Keratinocyte (primary cell): Measurements from ENCODE around the gene ATXN2L. TPM values are rescaled to one million over a fixed set of nuclear protein-coding genes. Genes with fewer than 3 reads are reported as not detected.
"Not testable (repeated sequence)": the region's sequence is repeated elsewhere in the genome, so short reads cannot be mapped to it uniquely, and the experiment has no call there.

ENCODE experiments used
- DNase-seq: peaks from one replicate; pipeline ENCODE4 v3.0.0-alpha.2; 2011; ENCODE audit warnings: low read depth, missing footprints, low spot score
- FAIRE-seq: peaks from 2 replicates; lab custom pipeline; 2011; peaks lifted over from hg19 to GRCh38; lab: Jason Lieb, UNC
- H2AFZ ChIP-seq: 2 replicates; pipeline ENCODE4 v1.6.0; 2012; ENCODE audit warnings: low read length, control low read depth, inconsistent platforms; ENCODE audit not compliant: control insufficient read depth
- H3K27ac ChIP-seq: 2 replicates; pipeline ENCODE4 v1.5.1; 2011; ENCODE audit warnings: low read length; ENCODE audit not compliant: control insufficient read depth, insufficient read depth
- H3K27me3 ChIP-seq: 3 replicates; pipeline ENCODE4 v1.6.0; 2011; ENCODE audit warnings: low read length; ENCODE audit not compliant: control insufficient read depth, insufficient read depth; ENCODE audit errors: extremely low read depth
- H3K36me3 ChIP-seq, 2 experiments: 2 replicates in 1 of 2; 3 replicates in 1 of 2; pipeline ENCODE4 v1.5.1; 2011; ENCODE audit warnings: low read length in 2 of 2, mild to moderate bottlenecking in 1 of 2; ENCODE audit not compliant: control insufficient read depth in 2 of 2, insufficient read depth in 2 of 2; ENCODE audit errors: extremely low read depth in 1 of 2
- H3K4me1 ChIP-seq: 3 replicates; pipeline ENCODE4 v1.5.1; 2011; ENCODE audit warnings: low read length; ENCODE audit not compliant: control insufficient read depth, insufficient read depth; ENCODE audit errors: extremely low read depth
- H3K4me2 ChIP-seq: 3 replicates; pipeline ENCODE4 v1.6.0; 2011; ENCODE audit warnings: low read depth, low read length; ENCODE audit not compliant: control insufficient read depth, insufficient read depth; ENCODE audit errors: extremely low read depth
- H3K4me3 ChIP-seq, 3 experiments: fragments of 200-600 bp in 1 of 3; sonication (generic) in 1 of 3; 2 replicates in 2 of 3; 3 replicates in 1 of 3; pipeline ENCODE4 v1.5.1; 2011 to 2016; ENCODE audit warnings: low read length in 3 of 3, mild to moderate bottlenecking in 3 of 3, control low read depth in 2 of 3, inconsistent platforms in 1 of 3, low read depth in 1 of 3, mixed read lengths in 1 of 3, mixed run types in 1 of 3, moderate library complexity in 1 of 3; ENCODE audit not compliant: control insufficient read depth in 2 of 3, insufficient read depth in 2 of 3; ENCODE audit errors: extremely low read depth in 1 of 3
- H3K79me2 ChIP-seq: 2 replicates; pipeline ENCODE4 v1.6.0; 2012; ENCODE audit warnings: low read length; ENCODE audit not compliant: control insufficient read depth, insufficient read depth
- H3K9ac ChIP-seq: 3 replicates; pipeline ENCODE4 v1.6.0; 2011; ENCODE audit warnings: low read length; ENCODE audit not compliant: control insufficient read depth, insufficient read depth; ENCODE audit errors: extremely low read depth
- H3K9me1 ChIP-seq: 3 replicates; pipeline ENCODE4 v1.6.0; 2011; ENCODE audit warnings: low read length; ENCODE audit not compliant: control insufficient read depth, insufficient read depth; ENCODE audit errors: extremely low read depth
- H3K9me3 ChIP-seq: 2 replicates; pipeline ENCODE4 v1.5.1; 2012; ENCODE audit warnings: low read depth, low read length; ENCODE audit not compliant: control insufficient read depth
- H4K20me1 ChIP-seq: 3 replicates; pipeline ENCODE4 v1.6.0; 2011; ENCODE audit warnings: low read length; ENCODE audit not compliant: control insufficient read depth, insufficient read depth; ENCODE audit errors: extremely low read depth
- CTCF ChIP-seq, 3 experiments: IDR thresholded peaks in 1 of 3; conservative IDR thresholded peaks in 1 of 3; optimal IDR thresholded peaks in 1 of 3; 2 replicates in 2 of 3; 3 replicates in 1 of 3; pipeline versions ENCODE3 to v1.5.1; 2011; ENCODE audit warnings: low read length in 3 of 3, mild to moderate bottlenecking in 3 of 3, moderate library complexity in 2 of 3, control low read depth in 1 of 3, inconsistent platforms in 1 of 3; ENCODE audit not compliant: insufficient read depth in 2 of 3; ENCODE audit errors: extremely low read depth in 1 of 3
- EZH2 ChIP-seq: IDR thresholded peaks from one replicate; pipeline ENCODE4 v1.6.1; 2012; ENCODE audit warnings: inconsistent platforms, mild to moderate bottlenecking, low read length, moderate library complexity
- dilution Hi-C: fragments of 300-500 bp; cut with MboI; formaldehyde crosslinking; loops from one replicate; pipeline ENCODE4 v1.7.0; 2020; ENCODE audit warnings: low sequenced_read_pairs; ENCODE audit not compliant: extremely low pct_ligation_motif_present
- polyA plus RNA-seq, 5 experiments: library from polyadenylated mRNA; depleted of rRNA in 3 of 5; stranded (reverse) in 3 of 5; stranded (forward) in 1 of 5; unstranded in 1 of 5; fragments of >200 nt; gene quantifications; 1 replicate in 1 of 5; 2 replicates in 3 of 5; 3 replicates in 1 of 5; pipeline versions ENCODE4 v1.2.1 to v1.2.3, GENCODE V29; 2011 to 2012; ENCODE audit warnings: missing spikeins in 2 of 5, low read depth in 1 of 5, low replicate concordance in 1 of 5

ATXN2L gene
- polyA plus RNA-seq, 1 donor (not counting 4 experiments of a cell fraction or from before 2014, with no cell fraction given): 11.8 TPM

- no peak overlapping the region for H3K27ac ChIP-seq
- dilution Hi-C loops: no loop called here
- H3K9me1 ChIP-seq: no peaks in the 10 kb centered on the region
- FAIRE-seq (no peak), DNase-seq (no peak)
- H3K4me2 ChIP-seq: no peak overlapping the region
- no peaks in the 10 kb centered on the region for H3K36me3 ChIP-seq
- peaks cover 14% of the 10 kb centered on the region for H3K4me1 ChIP-seq
- H3K79me2 ChIP-seq: no peaks in the 10 kb centered on the region
- no peaks in the 10 kb centered on the region for H3K9me3 ChIP-seq
- peaks cover 25% of the 10 kb centered on the region for H3K27me3 ChIP-seq
- no peak for TF ChIP-seq CTCF (optimal IDR thresholded peaks at IDR 0.05 in 1 of 3, IDR thresholded peaks at IDR 0.05 in 1 of 3, conservative IDR thresholded peaks at IDR 0.05 in 1 of 3; ENCODE audit: extremely low read depth in 1 of 3, insufficient read depth in 2 of 3, low read length in 3 of 3)
- TF ChIP-seq EZH2: no peak
- H3K4me3 ChIP-seq: no peak overlapping the region
- H3K9ac ChIP-seq: no peak overlapping the region
- no peak overlapping the region for H2AFZ ChIP-seq
- H4K20me1 ChIP-seq: no peaks in the 10 kb centered on the region
These were observed 58.2 kb downstream of the ATXN2L start for GRCh38 chr16:28880955-28881354.

- H3K9me1 ChIP-seq, DNase-seq, dilution Hi-C loops, H3K36me3 ChIP-seq, H3K79me2 ChIP-seq, H3K9me3 ChIP-seq, H3K9ac ChIP-seq, H4K20me1 ChIP-seq, FAIRE-seq, H3K4me3 ChIP-seq, H2AFZ ChIP-seq, H3K27ac ChIP-seq, H3K4me2 ChIP-seq: not testable (repeated sequence)
- H3K4me1 ChIP-seq: peaks cover 14% of the 10 kb centered on the region
- H3K27me3 ChIP-seq: peaks cover 25% of the 10 kb centered on the region
These were observed 58.8 kb downstream of the ATXN2L start for GRCh38 chr16:28881565-28881964.

- DNase-seq (no peak), FAIRE-seq (no peak)
- Histone ChIP-seq H3K4me2 (no peak overlapping the region), H3K4me1 (peaks cover 14% of the 10 kb centered on the region), H4K20me1 (no peaks in the 10 kb centered on the region), H3K27me3 (peaks cover 25% of the 10 kb centered on the region), H3K27ac (no peak overlapping the region), H3K36me3 (no peaks in the 10 kb centered on the region), H3K9me1 (no peaks in the 10 kb centered on the region), H3K9ac (no peak overlapping the region), H3K9me3 (no peaks in the 10 kb centered on the region), H3K79me2 (no peaks in the 10 kb centered on the region), H3K4me3 (no peak overlapping the region), H2AFZ (no peak overlapping the region)
- dilution Hi-C loops: no loop called here
- TF ChIP-seq EZH2: no peak
- TF ChIP-seq CTCF (optimal IDR thresholded peaks at IDR 0.05 in 1 of 3, IDR thresholded peaks at IDR 0.05 in 1 of 3, conservative IDR thresholded peaks at IDR 0.05 in 1 of 3; ENCODE audit: extremely low read depth in 1 of 3, insufficient read depth in 2 of 3, low read length in 3 of 3): no peak
These were observed 59.9 kb downstream of the ATXN2L start for GRCh38 chr16:28882551-28883160.
